Measurements from ENCODE around the gene CEACAM5. TPM values are rescaled to one million over a fixed set of nuclear protein-coding genes. Genes with fewer than 3 reads are reported as not detected.

The CEACAM5 gene
- total RNA-seq, 1 experiment from 2014 or later = 0.46 TPM

DNA sequence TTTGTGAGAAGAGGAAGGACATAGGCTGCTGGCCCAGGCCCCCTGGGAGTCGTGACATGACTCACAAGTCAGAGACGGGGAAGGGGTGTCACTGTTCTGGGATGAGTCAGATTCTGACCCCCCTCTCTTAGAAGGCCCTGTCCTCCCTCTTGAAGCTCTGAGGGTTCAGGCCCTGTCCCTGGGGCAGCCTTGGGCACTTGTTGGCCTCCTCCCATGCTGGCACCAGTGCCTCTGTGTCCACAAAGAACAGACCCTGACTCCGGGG, 17.7 kb upstream of the CEACAM5 start:
- H3K27me3 Mint-ChIP-seq (ENCODE audit: low read depth) = peaks cover 38% of the 10 kb centered on the region
- CTCF ChIA-PET = interaction anchor here (0.6 to 6.4 kb wide), 33 partner anchors 8 to 1148 kb away, joined by 3 to 130 read pairs (median 5); partner anchors contain the start of genes CEACAM21, CEACAM3 and DMAC2

More for the DNA sequence above, 17.7 kb upstream of the CEACAM5 start:
- H3K4me1 Mint-ChIP-seq = peaks cover 2% of the 10 kb centered on the region; the same call in 1 of the 2 replicates
- no peak overlapping the region for H3K27ac Mint-ChIP-seq
- H3K9me3 Mint-ChIP-seq = no peaks in the 10 kb centered on the region
- ATAC-seq = no peak
- TF ChIP-seq, protein P1, sequence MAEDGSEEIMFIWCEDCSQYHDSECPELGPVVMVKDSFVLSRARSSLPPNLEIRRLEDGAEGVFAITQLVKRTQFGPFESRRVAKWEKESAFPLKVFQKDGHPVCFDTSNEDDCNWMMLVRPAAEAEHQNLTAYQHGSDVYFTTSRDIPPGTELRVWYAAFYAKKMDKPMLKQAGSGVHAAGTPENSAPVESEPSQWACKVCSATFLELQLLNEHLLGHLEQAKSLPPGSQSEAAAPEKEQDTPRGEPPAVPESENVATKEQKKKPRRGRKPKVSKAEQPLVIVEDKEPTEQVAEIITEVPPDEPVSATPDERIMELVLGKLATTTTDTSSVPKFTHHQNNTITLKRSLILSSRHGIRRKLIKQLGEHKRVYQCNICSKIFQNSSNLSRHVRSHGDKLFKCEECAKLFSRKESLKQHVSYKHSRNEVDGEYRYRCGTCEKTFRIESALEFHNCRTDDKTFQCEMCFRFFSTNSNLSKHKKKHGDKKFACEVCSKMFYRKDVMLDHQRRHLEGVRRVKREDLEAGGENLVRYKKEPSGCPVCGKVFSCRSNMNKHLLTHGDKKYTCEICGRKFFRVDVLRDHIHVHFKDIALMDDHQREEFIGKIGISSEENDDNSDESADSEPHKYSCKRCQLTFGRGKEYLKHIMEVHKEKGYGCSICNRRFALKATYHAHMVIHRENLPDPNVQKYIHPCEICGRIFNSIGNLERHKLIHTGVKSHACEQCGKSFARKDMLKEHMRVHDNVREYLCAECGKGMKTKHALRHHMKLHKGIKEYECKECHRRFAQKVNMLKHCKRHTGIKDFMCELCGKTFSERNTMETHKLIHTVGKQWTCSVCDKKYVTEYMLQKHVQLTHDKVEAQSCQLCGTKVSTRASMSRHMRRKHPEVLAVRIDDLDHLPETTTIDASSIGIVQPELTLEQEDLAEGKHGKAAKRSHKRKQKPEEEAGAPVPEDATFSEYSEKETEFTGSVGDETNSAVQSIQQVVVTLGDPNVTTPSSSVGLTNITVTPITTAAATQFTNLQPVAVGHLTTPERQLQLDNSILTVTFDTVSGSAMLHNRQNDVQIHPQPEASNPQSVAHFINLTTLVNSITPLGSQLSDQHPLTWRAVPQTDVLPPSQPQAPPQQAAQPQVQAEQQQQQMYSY (CRISPR knock-in tag; IDR thresholded peaks at IDR 0.05) = no peak
- TF ChIP-seq ZNF121 (CRISPR knock-in tag; IDR thresholded peaks at IDR 0.05) (no peak), ZNF219 (CRISPR knock-in tag; IDR thresholded peaks at IDR 0.05; ENCODE audit: borderline replicate concordance) (no peak), MAX (CRISPR knock-in tag; IDR thresholded peaks at IDR 0.05) (no peak), MLX (CRISPR knock-in tag; IDR thresholded peaks at IDR 0.05) (no peak), MYBL2 (CRISPR knock-in tag; IDR thresholded peaks at IDR 0.05) (no peak), TCF7 (CRISPR knock-in tag; IDR thresholded peaks at IDR 0.05; ENCODE audit: low read depth) (no peak), CTCF (IDR thresholded peaks at IDR 0.05) (no peak), KAT7 (CRISPR knock-in tag; IDR thresholded peaks at IDR 0.05; ENCODE audit: borderline replicate concordance) (no peak), HMGA2 (CRISPR knock-in tag; IDR thresholded peaks at IDR 0.05) (no peak)
- TF ChIP-seq, protein P2, sequence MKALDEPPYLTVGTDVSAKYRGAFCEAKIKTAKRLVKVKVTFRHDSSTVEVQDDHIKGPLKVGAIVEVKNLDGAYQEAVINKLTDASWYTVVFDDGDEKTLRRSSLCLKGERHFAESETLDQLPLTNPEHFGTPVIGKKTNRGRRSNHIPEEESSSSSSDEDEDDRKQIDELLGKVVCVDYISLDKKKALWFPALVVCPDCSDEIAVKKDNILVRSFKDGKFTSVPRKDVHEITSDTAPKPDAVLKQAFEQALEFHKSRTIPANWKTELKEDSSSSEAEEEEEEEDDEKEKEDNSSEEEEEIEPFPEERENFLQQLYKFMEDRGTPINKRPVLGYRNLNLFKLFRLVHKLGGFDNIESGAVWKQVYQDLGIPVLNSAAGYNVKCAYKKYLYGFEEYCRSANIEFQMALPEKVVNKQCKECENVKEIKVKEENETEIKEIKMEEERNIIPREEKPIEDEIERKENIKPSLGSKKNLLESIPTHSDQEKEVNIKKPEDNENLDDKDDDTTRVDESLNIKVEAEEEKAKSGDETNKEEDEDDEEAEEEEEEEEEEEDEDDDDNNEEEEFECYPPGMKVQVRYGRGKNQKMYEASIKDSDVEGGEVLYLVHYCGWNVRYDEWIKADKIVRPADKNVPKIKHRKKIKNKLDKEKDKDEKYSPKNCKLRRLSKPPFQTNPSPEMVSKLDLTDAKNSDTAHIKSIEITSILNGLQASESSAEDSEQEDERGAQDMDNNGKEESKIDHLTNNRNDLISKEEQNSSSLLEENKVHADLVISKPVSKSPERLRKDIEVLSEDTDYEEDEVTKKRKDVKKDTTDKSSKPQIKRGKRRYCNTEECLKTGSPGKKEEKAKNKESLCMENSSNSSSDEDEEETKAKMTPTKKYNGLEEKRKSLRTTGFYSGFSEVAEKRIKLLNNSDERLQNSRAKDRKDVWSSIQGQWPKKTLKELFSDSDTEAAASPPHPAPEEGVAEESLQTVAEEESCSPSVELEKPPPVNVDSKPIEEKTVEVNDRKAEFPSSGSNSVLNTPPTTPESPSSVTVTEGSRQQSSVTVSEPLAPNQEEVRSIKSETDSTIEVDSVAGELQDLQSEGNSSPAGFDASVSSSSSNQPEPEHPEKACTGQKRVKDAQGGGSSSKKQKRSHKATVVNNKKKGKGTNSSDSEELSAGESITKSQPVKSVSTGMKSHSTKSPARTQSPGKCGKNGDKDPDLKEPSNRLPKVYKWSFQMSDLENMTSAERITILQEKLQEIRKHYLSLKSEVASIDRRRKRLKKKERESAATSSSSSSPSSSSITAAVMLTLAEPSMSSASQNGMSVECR (CRISPR knock-in tag; IDR thresholded peaks at IDR 0.05; ENCODE audit: borderline replicate concordance) = no peak
- TF ChIP-seq, protein P3, sequence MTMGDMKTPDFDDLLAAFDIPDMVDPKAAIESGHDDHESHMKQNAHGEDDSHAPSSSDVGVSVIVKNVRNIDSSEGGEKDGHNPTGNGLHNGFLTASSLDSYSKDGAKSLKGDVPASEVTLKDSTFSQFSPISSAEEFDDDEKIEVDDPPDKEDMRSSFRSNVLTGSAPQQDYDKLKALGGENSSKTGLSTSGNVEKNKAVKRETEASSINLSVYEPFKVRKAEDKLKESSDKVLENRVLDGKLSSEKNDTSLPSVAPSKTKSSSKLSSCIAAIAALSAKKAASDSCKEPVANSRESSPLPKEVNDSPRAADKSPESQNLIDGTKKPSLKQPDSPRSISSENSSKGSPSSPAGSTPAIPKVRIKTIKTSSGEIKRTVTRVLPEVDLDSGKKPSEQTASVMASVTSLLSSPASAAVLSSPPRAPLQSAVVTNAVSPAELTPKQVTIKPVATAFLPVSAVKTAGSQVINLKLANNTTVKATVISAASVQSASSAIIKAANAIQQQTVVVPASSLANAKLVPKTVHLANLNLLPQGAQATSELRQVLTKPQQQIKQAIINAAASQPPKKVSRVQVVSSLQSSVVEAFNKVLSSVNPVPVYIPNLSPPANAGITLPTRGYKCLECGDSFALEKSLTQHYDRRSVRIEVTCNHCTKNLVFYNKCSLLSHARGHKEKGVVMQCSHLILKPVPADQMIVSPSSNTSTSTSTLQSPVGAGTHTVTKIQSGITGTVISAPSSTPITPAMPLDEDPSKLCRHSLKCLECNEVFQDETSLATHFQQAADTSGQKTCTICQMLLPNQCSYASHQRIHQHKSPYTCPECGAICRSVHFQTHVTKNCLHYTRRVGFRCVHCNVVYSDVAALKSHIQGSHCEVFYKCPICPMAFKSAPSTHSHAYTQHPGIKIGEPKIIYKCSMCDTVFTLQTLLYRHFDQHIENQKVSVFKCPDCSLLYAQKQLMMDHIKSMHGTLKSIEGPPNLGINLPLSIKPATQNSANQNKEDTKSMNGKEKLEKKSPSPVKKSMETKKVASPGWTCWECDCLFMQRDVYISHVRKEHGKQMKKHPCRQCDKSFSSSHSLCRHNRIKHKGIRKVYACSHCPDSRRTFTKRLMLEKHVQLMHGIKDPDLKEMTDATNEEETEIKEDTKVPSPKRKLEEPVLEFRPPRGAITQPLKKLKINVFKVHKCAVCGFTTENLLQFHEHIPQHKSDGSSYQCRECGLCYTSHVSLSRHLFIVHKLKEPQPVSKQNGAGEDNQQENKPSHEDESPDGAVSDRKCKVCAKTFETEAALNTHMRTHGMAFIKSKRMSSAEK (CRISPR knock-in tag; IDR thresholded peaks at IDR 0.05; ENCODE audit: borderline replicate concordance) = no peak
- TF ChIP-seq, protein P4, sequence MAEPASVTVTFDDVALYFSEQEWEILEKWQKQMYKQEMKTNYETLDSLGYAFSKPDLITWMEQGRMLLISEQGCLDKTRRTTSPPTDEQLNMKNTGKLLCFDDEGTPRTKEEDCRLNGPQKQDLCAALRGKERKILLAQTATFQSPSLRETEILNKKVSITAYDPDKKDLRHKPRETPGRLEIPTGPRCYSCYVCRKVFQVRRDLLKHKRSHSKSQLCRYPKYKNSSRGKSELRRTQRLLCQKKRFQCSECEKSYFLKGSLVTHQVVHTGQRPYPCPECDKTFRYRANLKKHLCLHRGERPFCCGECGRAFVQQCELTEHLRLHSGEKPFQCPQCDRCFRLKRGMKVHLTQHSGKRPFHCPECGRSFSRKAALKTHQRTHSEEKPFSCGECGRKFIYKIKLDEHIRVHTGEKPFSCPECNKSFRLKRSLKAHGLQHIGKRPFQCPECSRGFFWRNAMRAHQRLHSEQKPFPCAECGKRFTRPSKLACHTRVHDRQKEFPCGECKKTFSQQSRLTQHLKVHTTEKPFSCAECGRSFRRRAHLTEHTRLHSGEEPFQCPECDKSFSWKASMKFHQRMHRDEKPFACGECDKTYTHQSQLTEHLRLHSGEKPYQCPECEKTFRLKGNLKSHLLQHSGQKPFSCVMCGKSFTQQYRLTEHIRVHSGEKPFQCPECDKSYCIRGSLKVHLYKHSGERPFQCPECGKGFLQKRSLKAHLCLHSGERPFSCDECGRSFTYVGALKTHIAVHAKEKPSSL (CRISPR knock-in tag; conservative IDR thresholded peaks at IDR 0.05) = no peak
- no peaks in the 10 kb centered on the region for H3K36me3 Mint-ChIP-seq
- DNase-seq (ENCODE audit: low spot score) = no peak
- POLR2A ChIA-PET = interaction anchor here (1.1 kb wide), 1 partner anchor 44 kb away, joined by 3 read pairs; no protein-coding TSS in a partner anchor
- no peak overlapping the region for H3K4me3 Mint-ChIP-seq

Measured in WTC11 (cell line).